Measurements from ENCODE around the gene CCDC180. TPM values are rescaled to one million over a fixed set of nuclear protein-coding genes. Genes with fewer than 3 reads are reported as not detected.

CCDC180 gene
- total and polyA plus RNA-seq, 4 donors = 0.09 to 3.1 (median 0.84) TPM

GRCh38 chr9:97307091-97307490, 368 bp upstream of the CCDC180 start:
- peak overlapping the region in 2 of 3 donors; percentile 2 to 28 for H3K4me3 ChIP-seq (ENCODE audit: low read depth in 1 of 3, low read length in 3 of 3)
- H3K36me3 ChIP-seq (ENCODE audit: control insufficient read depth in 4 of 4, insufficient read depth in 3 of 4, low read depth in 1 of 4, low read length in 3 of 4) = peaks cover 0 to 2% (median 0%) of the 10 kb centered on the region in 4 donors
- peaks cover 2 to 7% (median 6%) of the 10 kb centered on the region in 4 donors for H3K4me1 ChIP-seq (ENCODE audit: control insufficient read depth in 4 of 4, insufficient read depth in 4 of 4, low read length in 3 of 4)
- no peak overlapping the region for H3K27ac ChIP-seq (ENCODE audit: low read depth in 1 of 2, low read length in 2 of 2)
- H3K9ac ChIP-seq (ENCODE audit: low read depth in 1 of 2, low read length in 2 of 2) = no peak overlapping the region
- DNase-seq (ENCODE audit: low spot score) = peak; percentile 65
- no peaks in the 10 kb centered on the region for H3K27me3 ChIP-seq (ENCODE audit: control insufficient read depth in 4 of 4, insufficient read depth in 4 of 4, low read length in 3 of 4)
- peaks cover 0 to 5% (median 0%) of the 10 kb centered on the region in 4 donors for H3K9me3 ChIP-seq (ENCODE audit: control insufficient read depth in 4 of 4, low read length in 3 of 4)
- WGBS = 16% methylated on average over 19 of the region's 19 CpGs
- no peak for TF ChIP-seq ZBTB33 (IDR thresholded peaks at IDR 0.05)
- peak in 1 of 2 donors; percentile 48 for TF ChIP-seq RAD21 (IDR thresholded peaks at IDR 0.05)
- peak; percentile 32 to 89 for TF ChIP-seq EGR1 (IDR thresholded peaks at IDR 0.05; ENCODE audit: low read depth in 2 of 2)

- 96% methylated on average over 5 of the region's 5 CpGs for WGBS
Measured at GRCh38 chr9:97309260-97309659, 1.8 kb downstream of the CCDC180 start.

More at GRCh38 chr9:97309260-97309659, 1.8 kb downstream of the CCDC180 start:
- no peak for TF ChIP-seq FOXA2 (IDR thresholded peaks at IDR 0.05)
- no peak for TF ChIP-seq REST (IDR thresholded peaks at IDR 0.05)
- TF ChIP-seq JUND (IDR thresholded peaks at IDR 0.05) = no peak
- TF ChIP-seq RXRA (IDR thresholded peaks at IDR 0.05) = no peak
- TF ChIP-seq HNF4G (IDR thresholded peaks at IDR 0.05) = no peak
- no peak for TF ChIP-seq MAX (IDR thresholded peaks at IDR 0.05)
- no peak for TF ChIP-seq EGR1 (IDR thresholded peaks at IDR 0.05; ENCODE audit: low read depth in 2 of 2)
- TF ChIP-seq SP1 (IDR thresholded peaks at IDR 0.05) = no peak
- TF ChIP-seq FOXA1 (IDR thresholded peaks at IDR 0.05) = no peak
- TF ChIP-seq ATF3 (IDR thresholded peaks at IDR 0.05) = no peak
- no peak for TF ChIP-seq NR2F2 (IDR thresholded peaks at IDR 0.05)
- no peak for TF ChIP-seq TAF1 (conservative IDR thresholded peaks at IDR 0.05)
- no peak for TF ChIP-seq ZBTB33 (IDR thresholded peaks at IDR 0.05)
- TF ChIP-seq RAD21 (IDR thresholded peaks at IDR 0.05) = no peak
- TF ChIP-seq GABPA (IDR thresholded peaks at IDR 0.05 in 1 of 2, conservative IDR thresholded peaks at IDR 0.05 in 1 of 2) = no peak
- no peak for TF ChIP-seq HNF4A (conservative IDR thresholded peaks at IDR 0.05)
- TF ChIP-seq CTCF (IDR thresholded peaks at IDR 0.05; ENCODE audit: low read depth, low read length, missing input control) = no peak
- no peak for TF ChIP-seq YY1 (IDR thresholded peaks at IDR 0.05)
- Histone ChIP-seq H3K27ac (ENCODE audit: low read depth in 1 of 2, low read length in 2 of 2) (no peak overlapping the region), H3K4me3 (ENCODE audit: low read depth in 1 of 3, low read length in 3 of 3) (no peak overlapping the region), H3K9ac (ENCODE audit: low read depth in 1 of 2, low read length in 2 of 2) (no peak overlapping the region), H3K27me3 (ENCODE audit: control insufficient read depth in 4 of 4, insufficient read depth in 4 of 4, low read length in 3 of 4) (no peaks in the 10 kb centered on the region), H3K9me3 (ENCODE audit: control insufficient read depth in 4 of 4, low read length in 3 of 4) (peaks cover 0 to 4% (median 0%) of the 10 kb centered on the region in 4 donors), H3K36me3 (ENCODE audit: control insufficient read depth in 4 of 4, insufficient read depth in 3 of 4, low read depth in 1 of 4, low read length in 3 of 4) (peaks cover 0 to 16% (median 2%) of the 10 kb centered on the region in 4 donors), H3K4me1 (ENCODE audit: control insufficient read depth in 4 of 4, insufficient read depth in 4 of 4, low read length in 3 of 4) (peaks cover 2 to 7% (median 6%) of the 10 kb centered on the region in 4 donors)
- DNase-seq (ENCODE audit: low spot score) = no peak

Data from liver (tissue), 9 donors.